ENCODE measurements around the gene SLC7A6OS. TPM values are rescaled to one million over a fixed set of nuclear protein-coding genes. Genes with fewer than 3 reads are reported as not detected.

SLC7A6OS gene
- total RNA-seq, 1 donor from 2014 or later: 10.3 TPM

- DNase-seq (ENCODE audit: low read depth): no peak
- no peak for TF ChIP-seq CTCF (conservative IDR thresholded peaks at IDR 0.05; ENCODE audit: low read depth, low read length)
- no peak overlapping the region for H3K4me3 ChIP-seq (ENCODE audit: low read depth, low read length)
Measured at GRCh38 chr16:68299571-68300453, 10.9 kb downstream of the SLC7A6OS start.

- TF ChIP-seq CTCF (conservative IDR thresholded peaks at IDR 0.05; ENCODE audit: low read depth, low read length): no peak
- no peak for DNase-seq (ENCODE audit: low read depth)
- no peak overlapping the region for H3K4me3 ChIP-seq (ENCODE audit: low read depth, low read length)
Measured at GRCh38 chr16:68298907-68299561, 11.7 kb downstream of the SLC7A6OS start.

- DNase-seq (ENCODE audit: low read depth): no peak
- no peak for TF ChIP-seq CTCF (conservative IDR thresholded peaks at IDR 0.05; ENCODE audit: low read depth, low read length)
- no peak overlapping the region for H3K4me3 ChIP-seq (ENCODE audit: low read depth, low read length)
Measured at GRCh38 chr16:68298312-68298711, 12.4 kb downstream of the SLC7A6OS start.

- H3K4me3 ChIP-seq (ENCODE audit: low read depth, low read length): no peak overlapping the region
- no peak for DNase-seq (ENCODE audit: low read depth)
- TF ChIP-seq CTCF (conservative IDR thresholded peaks at IDR 0.05; ENCODE audit: low read depth, low read length): no peak
Measured at GRCh38 chr16:68297908-68298307, 12.8 kb downstream of the SLC7A6OS start.

- no peak for TF ChIP-seq CTCF (conservative IDR thresholded peaks at IDR 0.05; ENCODE audit: low read depth, low read length)
- DNase-seq (ENCODE audit: low read depth): no peak
Measured at GRCh38 chr16:68296693-68297092, 14.1 kb downstream of the SLC7A6OS start.

GRCh38 chr16:68296291-68296690, 14.5 kb downstream of the SLC7A6OS start:
- DNase-seq (ENCODE audit: low read depth): no peak
- no peak for TF ChIP-seq CTCF (conservative IDR thresholded peaks at IDR 0.05; ENCODE audit: low read depth, low read length)

More at GRCh38 chr16:68296693-68297092, 14.1 kb downstream of the SLC7A6OS start:
- no peak overlapping the region for H3K4me3 ChIP-seq (ENCODE audit: low read depth, low read length)

More at GRCh38 chr16:68296291-68296690, 14.5 kb downstream of the SLC7A6OS start:
- no peak overlapping the region for H3K4me3 ChIP-seq (ENCODE audit: low read depth, low read length)
